Esophagus squamous epithelium (tissue), 4 donors: ENCODE results near the gene RNF34.

Experiments
- POLR2A ChIP-seq, 4 donors: fragments of 450-650 bp; IDR thresholded peaks; one replicate each; pipeline ENCODE4 v1.6.1; 2017; ENCODE audit warnings: antibody characterized with exemption in 4 of 4, mild to moderate bottlenecking in 4 of 4, moderate library complexity in 3 of 4
- TF ChIP-seq, protein P1 (sequence below), 6 experiments: fragments of 450-650 bp in 4 of 6; fragments of 200-600 bp in 2 of 6; sonication (generic) in 2 of 6; IDR thresholded peaks; one replicate each; pipeline ENCODE4 v1.5.1; 2016 to 2019; ENCODE audit warnings: antibody characterized with exemption in 6 of 6, mild to moderate bottlenecking in 4 of 6, moderate library complexity in 4 of 6

DNA sequence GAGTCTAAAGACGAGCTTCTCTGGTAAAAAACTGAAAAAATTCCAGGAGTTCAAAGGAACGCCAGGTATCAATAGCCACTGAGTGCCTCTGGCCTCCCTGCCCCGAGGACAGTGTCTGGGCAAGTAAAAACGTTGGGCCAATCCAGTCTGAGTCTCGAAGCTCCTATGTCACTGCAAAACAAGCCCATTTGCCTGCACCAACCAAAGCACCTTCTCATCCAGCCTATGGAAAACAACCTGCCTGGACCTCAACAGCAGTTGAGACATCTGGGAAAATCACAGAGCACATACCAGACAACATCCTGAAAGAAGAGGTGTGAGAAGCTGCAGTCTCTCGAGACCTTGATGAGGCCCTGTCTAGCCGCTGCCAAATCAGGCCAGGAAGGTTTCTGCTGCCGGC, 56.6 kb downstream of the RNF34 start:
- no peak for TF ChIP-seq POLR2A (IDR thresholded peaks at IDR 0.05)
- TF ChIP-seq, protein P1, sequence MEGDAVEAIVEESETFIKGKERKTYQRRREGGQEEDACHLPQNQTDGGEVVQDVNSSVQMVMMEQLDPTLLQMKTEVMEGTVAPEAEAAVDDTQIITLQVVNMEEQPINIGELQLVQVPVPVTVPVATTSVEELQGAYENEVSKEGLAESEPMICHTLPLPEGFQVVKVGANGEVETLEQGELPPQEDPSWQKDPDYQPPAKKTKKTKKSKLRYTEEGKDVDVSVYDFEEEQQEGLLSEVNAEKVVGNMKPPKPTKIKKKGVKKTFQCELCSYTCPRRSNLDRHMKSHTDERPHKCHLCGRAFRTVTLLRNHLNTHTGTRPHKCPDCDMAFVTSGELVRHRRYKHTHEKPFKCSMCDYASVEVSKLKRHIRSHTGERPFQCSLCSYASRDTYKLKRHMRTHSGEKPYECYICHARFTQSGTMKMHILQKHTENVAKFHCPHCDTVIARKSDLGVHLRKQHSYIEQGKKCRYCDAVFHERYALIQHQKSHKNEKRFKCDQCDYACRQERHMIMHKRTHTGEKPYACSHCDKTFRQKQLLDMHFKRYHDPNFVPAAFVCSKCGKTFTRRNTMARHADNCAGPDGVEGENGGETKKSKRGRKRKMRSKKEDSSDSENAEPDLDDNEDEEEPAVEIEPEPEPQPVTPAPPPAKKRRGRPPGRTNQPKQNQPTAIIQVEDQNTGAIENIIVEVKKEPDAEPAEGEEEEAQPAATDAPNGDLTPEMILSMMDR (IDR thresholded peaks at IDR 0.05) = no peak
